Body of pancreas (tissue), 4 donors: ENCODE data around the gene HOXD10. TPM values are rescaled to one million over a fixed set of nuclear protein-coding genes. Genes with fewer than 3 reads are reported as not detected.

Experiments
- ATAC-seq: fragments of 150-250 bp; one replicate; pipeline ENCODE4 v1.9.1; 2016
- DNase-seq, 4 donors: peaks; one replicate each; pipeline ENCODE4 v3.0.0-alpha.2; 2019
- H3K27ac ChIP-seq, 4 donors: fragments of 200-600 bp; sonication (generic); 1 replicate in 3 of 4; 2 replicates in 1 of 4; pipeline versions ENCODE4 v1.5.1 to v1.6.1; 2016 to 2019; ENCODE audit warnings: mild to moderate bottlenecking in 1 of 4, mixed read lengths in 1 of 4, moderate library complexity in 1 of 4
- H3K27me3 ChIP-seq, 2 donors: fragments of 200-600 bp; sonication (generic); one replicate each; pipeline ENCODE4 v1.6.0; 2016; ENCODE audit warnings: mild to moderate bottlenecking in 1 of 2
- H3K36me3 ChIP-seq, 2 donors: fragments of 200-600 bp; sonication (generic); replicated peaks in 1 of 2; 2 replicates each; pipeline ENCODE4 v1.5.1; 2016; ENCODE audit warnings: low read depth in 2 of 2; ENCODE audit not compliant: insufficient read depth in 1 of 2
- H3K4me1 ChIP-seq: fragments of 200-600 bp; sonication (generic); one replicate; pipeline ENCODE4 v1.6.0; 2016
- H3K4me3 ChIP-seq, 2 donors: fragments of 200-600 bp; sonication (generic); 1 replicate in 1 of 2; 2 replicates in 1 of 2; pipeline ENCODE4 v1.5.1; 2016 to 2019
- H3K9me3 ChIP-seq, 3 donors: fragments of 200-600 bp; sonication (generic); 1 replicate in 2 of 3; 2 replicates in 1 of 3; pipeline ENCODE4 v1.5.1; 2016
- CTCF ChIP-seq, 7 experiments: fragments of 450-650 bp in 4 of 7; fragments of 200-600 bp in 3 of 7; sonication (generic) in 3 of 7; IDR thresholded peaks; one replicate each; pipeline ENCODE4 v1.5.1; 2016 to 2019; ENCODE audit warnings: antibody characterized with exemption in 7 of 7
- POLR2A ChIP-seq, 3 donors: fragments of 450-650 bp; IDR thresholded peaks; one replicate each; pipeline ENCODE4 v1.6.1; 2016; ENCODE audit warnings: antibody characterized with exemption in 3 of 3, mild to moderate bottlenecking in 2 of 3
- WGBS, 2 donors: methylation state at CpG; one replicate each; pipeline ENCODE4 v1.1.5; 2017; 5-methylcytosine and 5-hydroxymethylcytosine counted together
- intact Hi-C: fragments of 100-400 bp; cut with DNase I; formaldehyde crosslinking; loops from one replicate; pipeline ENCODE4 v1.15.1; 2023
- total RNA-seq, 2 donors: library from RNA; depleted of rRNA; stranded (reverse); fragments of >200 nt; gene quantifications; one replicate each; pipeline ENCODE4 v1.1.0, GENCODE V29; 2016

The HOXD10 gene
- total RNA-seq, 2 donors from 2014 or later = 0.26 TPM; not detected in 1

GRCh38 chr2:176072292-176072669, 44.3 kb upstream of the HOXD10 start:
- peaks cover 0 to 58% of the 10 kb centered on the region in 2 donors for H3K27me3 ChIP-seq
- no peak overlapping the region for H3K4me3 ChIP-seq
- intact Hi-C loops = no loop called here
- no peak for TF ChIP-seq POLR2A (IDR thresholded peaks at IDR 0.05)
- no peak for TF ChIP-seq CTCF (IDR thresholded peaks at IDR 0.05)
- 16 to 22% methylated on average over 5 of the region's 5 CpGs for WGBS, 2 donors
- no peak for ATAC-seq
- DNase-seq = no peak
- no peaks in the 10 kb centered on the region for H3K36me3 ChIP-seq
- H3K4me1 ChIP-seq = peaks cover 23% of the 10 kb centered on the region
- H3K9me3 ChIP-seq = no peaks in the 10 kb centered on the region
- no peak overlapping the region for H3K27ac ChIP-seq

GRCh38 chr2:176072951-176073904, 43.4 kb upstream of the HOXD10 start:
- no peak for DNase-seq
- Histone ChIP-seq H3K36me3 (no peaks in the 10 kb centered on the region), H3K9me3 (no peaks in the 10 kb centered on the region), H3K27me3 (peaks cover 0 to 56% of the 10 kb centered on the region in 2 donors), H3K27ac (no peak overlapping the region), H3K4me3 (no peak overlapping the region), H3K4me1 (peaks cover 13% of the 10 kb centered on the region)
- intact Hi-C loops = no loop called here
- TF ChIP-seq CTCF (IDR thresholded peaks at IDR 0.05) (no peak), POLR2A (IDR thresholded peaks at IDR 0.05) (no peak)
- WGBS, 2 donors = 5 to 7% methylated on average over 11 to 29 of the region's 29 CpGs
- no peak for ATAC-seq

- intact Hi-C loops = no loop called here
- DNase-seq (no peak), ATAC-seq (no peak)
- H3K4me3 ChIP-seq = no peak overlapping the region
- H3K27me3 ChIP-seq = peaks cover 0 to 57% of the 10 kb centered on the region in 2 donors
- no peak overlapping the region for H3K27ac ChIP-seq
- H3K36me3 ChIP-seq = no peaks in the 10 kb centered on the region
- no peaks in the 10 kb centered on the region for H3K9me3 ChIP-seq
- no peak for TF ChIP-seq POLR2A (IDR thresholded peaks at IDR 0.05)
- TF ChIP-seq CTCF (IDR thresholded peaks at IDR 0.05) = no peak
- peaks cover 19% of the 10 kb centered on the region for H3K4me1 ChIP-seq
- 14 to 18% methylated on average over 7 of the region's 7 CpGs for WGBS, 2 donors
Measured at GRCh38 chr2:176074919-176075425, 41.6 kb upstream of the HOXD10 start.

- WGBS, 2 donors = 4 to 7% methylated on average over 15 of the region's 15 CpGs
- Histone ChIP-seq H3K9me3 (no peaks in the 10 kb centered on the region), H3K27me3 (peaks cover 0 to 57% of the 10 kb centered on the region in 2 donors), H3K27ac (no peak overlapping the region), H3K36me3 (no peaks in the 10 kb centered on the region), H3K4me3 (no peak overlapping the region), H3K4me1 (peaks cover 22% of the 10 kb centered on the region)
- DNase-seq (no peak), ATAC-seq (no peak)
- TF ChIP-seq POLR2A (IDR thresholded peaks at IDR 0.05) (no peak), CTCF (IDR thresholded peaks at IDR 0.05) (no peak)
- intact Hi-C loops = no loop called here
Measured at GRCh38 chr2:176075481-176075880, 41.1 kb upstream of the HOXD10 start.
